KMS-11 (cell line): ENCODE measurements around the gene USP21.

Experiments
- H2AFZ ChIP-seq: fragments of 200-600 bp; sonication (generic); 2 replicates; pipeline ENCODE4 v1.6.1; 2016; ENCODE audit warnings: antibody characterized with exemption, mixed run types, low read depth
- H3K27ac ChIP-seq: fragments of 200-600 bp; sonication (generic); 2 replicates; pipeline ENCODE4 v1.6.1; 2016; ENCODE audit warnings: mild to moderate bottlenecking, mixed run types
- H3K27me3 ChIP-seq: fragments of 200-600 bp; sonication (generic); 2 replicates; pipeline ENCODE4 v1.6.1; 2017; ENCODE audit warnings: mild to moderate bottlenecking, low read depth, mixed run types, moderate library complexity; ENCODE audit not compliant: insufficient read depth
- H3K36me3 ChIP-seq: fragments of 200-600 bp; sonication (generic); 2 replicates; pipeline ENCODE4 v1.6.1; 2017; ENCODE audit warnings: mild to moderate bottlenecking, mixed run types; ENCODE audit not compliant: insufficient read depth
- H3K4me1 ChIP-seq: fragments of 200-600 bp; sonication (generic); 2 replicates; pipeline ENCODE4 v1.6.1; 2016; ENCODE audit warnings: mild to moderate bottlenecking, low read depth, mixed run types; ENCODE audit not compliant: poor library complexity, severe bottlenecking
- H3K4me2 ChIP-seq: fragments of 200-600 bp; sonication (generic); 2 replicates; pipeline ENCODE4 v1.7.0; 2016; ENCODE audit warnings: mild to moderate bottlenecking, mixed run types
- H3K4me3 ChIP-seq: fragments of 200-600 bp; sonication (generic); IDR thresholded peaks from 2 replicates; pipeline ENCODE4 v1.6.1; 2017; ENCODE audit warnings: low read depth, low read length, mixed read lengths; ENCODE audit not compliant: insufficient read depth
- H3K79me2 ChIP-seq: fragments of 200-600 bp; sonication (generic); 2 replicates; pipeline ENCODE4 v1.6.1; 2016; ENCODE audit warnings: low read depth, mixed run types; ENCODE audit not compliant: insufficient read depth
- H3K9ac ChIP-seq: fragments of 200-600 bp; sonication (generic); 2 replicates; pipeline ENCODE4 v1.6.1; 2016; ENCODE audit warnings: mild to moderate bottlenecking, mixed run types
- H4K20me1 ChIP-seq: fragments of 200-600 bp; sonication (generic); 2 replicates; pipeline ENCODE4 v1.6.1; 2016; ENCODE audit warnings: mild to moderate bottlenecking, mixed run types; ENCODE audit not compliant: insufficient read depth
- CTCF ChIP-seq: fragments of 200-600 bp; sonication (generic); conservative IDR thresholded peaks from 2 replicates; pipeline ENCODE4 v1.6.1; 2017; ENCODE audit warnings: low read depth, mild to moderate bottlenecking, antibody characterized with exemption, low read length, moderate library complexity, mixed read lengths

USP21 gene

GRCh38 chr1:161207173-161207572 lies 47.9 kb downstream of the USP21 start:
- Histone ChIP-seq H3K9ac (no peak overlapping the region), H3K27ac (no peak overlapping the region), H2AFZ (no peak overlapping the region), H3K4me3 (no peak overlapping the region), H3K27me3 (no peaks in the 10 kb centered on the region), H4K20me1 (no peaks in the 10 kb centered on the region), H3K4me2 (no peak overlapping the region), H3K36me3 (no peaks in the 10 kb centered on the region; the same call in 1 of the 2 replicates), H3K79me2 (peaks cover 14% of the 10 kb centered on the region; the same call in 1 of the 2 replicates), H3K4me1 (peaks cover 19% of the 10 kb centered on the region)
- TF ChIP-seq CTCF, result no peak

- no peak overlapping the region for H3K9ac ChIP-seq
- no peaks in the 10 kb centered on the region for H4K20me1 ChIP-seq
- no peak overlapping the region for H3K4me2 ChIP-seq
- peaks cover 10% of the 10 kb centered on the region for H3K4me1 ChIP-seq
- H3K27me3 ChIP-seq, result no peaks in the 10 kb centered on the region
- H3K4me3 ChIP-seq, result no peak overlapping the region
- no peaks in the 10 kb centered on the region for H3K79me2 ChIP-seq
- no peak overlapping the region for H3K27ac ChIP-seq
- TF ChIP-seq CTCF, result peak; percentile 100
- no peak overlapping the region for H2AFZ ChIP-seq
- peaks cover 12% of the 10 kb centered on the region; the same call in 1 of the 2 replicates for H3K36me3 ChIP-seq
Measured at GRCh38 chr1:161209790-161210409, 50.6 kb downstream of the USP21 start.

- no peak for TF ChIP-seq CTCF
- no peaks in the 10 kb centered on the region for H3K27me3 ChIP-seq
- peaks cover 12% of the 10 kb centered on the region; the same call in 1 of the 2 replicates for H3K36me3 ChIP-seq
- H3K4me2 ChIP-seq, result no peak overlapping the region
- H3K9ac ChIP-seq, result no peak overlapping the region
- no peak overlapping the region for H3K27ac ChIP-seq
- no peak overlapping the region for H2AFZ ChIP-seq
- H4K20me1 ChIP-seq, result no peaks in the 10 kb centered on the region
- peaks cover 29% of the 10 kb centered on the region for H3K4me1 ChIP-seq
- no peak overlapping the region for H3K4me3 ChIP-seq
- H3K79me2 ChIP-seq, result no peaks in the 10 kb centered on the region
Measured at GRCh38 chr1:161214369-161214768, 55.1 kb downstream of the USP21 start.

- Histone ChIP-seq H3K27ac (no peak within 1 kb of the TSS), H3K36me3 (peaks cover 12% of the 10 kb centered on the region; the same call in 1 of the 2 replicates), H3K4me1 (peaks cover 22% of the 10 kb centered on the region), H3K27me3 (no peaks in the 10 kb centered on the region), H3K4me2 (no peak within 1 kb of the TSS), H4K20me1 (no peaks in the 10 kb centered on the region), H3K4me3 (no peak within 1 kb of the TSS), H3K9ac (no peak within 1 kb of the TSS), H2AFZ (no peak within 1 kb of the TSS), H3K79me2 (no peaks in the 10 kb centered on the region)
- TF ChIP-seq CTCF, result no peak
Measured at GRCh38 chr1:161215076-161215475, 55.8 kb downstream of the USP21 start, which contains the start of gene FCER1G. FCER1G (plus strand) TSS chr1:161215295; CDS start chr1:161215322, 27 bp downstream.
